Keratinocyte (primary cell): ENCODE results near the gene HPSE2. TPM values are rescaled to one million over a fixed set of nuclear protein-coding genes. Genes with fewer than 3 reads are reported as not detected.

Experiments used
- DNase-seq: peaks from one replicate; pipeline ENCODE4 v3.0.0-alpha.2; 2011; ENCODE audit warnings: low read depth, missing footprints, low spot score
- FAIRE-seq: peaks from 2 replicates; lab custom pipeline; 2011; peaks lifted over from hg19 to GRCh38; lab: Jason Lieb, UNC
- H2AFZ ChIP-seq: 2 replicates; pipeline ENCODE4 v1.6.0; 2012; ENCODE audit warnings: low read length, control low read depth, inconsistent platforms; ENCODE audit not compliant: control insufficient read depth
- H3K27ac ChIP-seq: 2 replicates; pipeline ENCODE4 v1.5.1; 2011; ENCODE audit warnings: low read length; ENCODE audit not compliant: control insufficient read depth, insufficient read depth
- H3K27me3 ChIP-seq: 3 replicates; pipeline ENCODE4 v1.6.0; 2011; ENCODE audit warnings: low read length; ENCODE audit not compliant: control insufficient read depth, insufficient read depth; ENCODE audit errors: extremely low read depth
- H3K36me3 ChIP-seq, 2 experiments: 2 replicates in 1 of 2; 3 replicates in 1 of 2; pipeline ENCODE4 v1.5.1; 2011; ENCODE audit warnings: low read length in 2 of 2, mild to moderate bottlenecking in 1 of 2; ENCODE audit not compliant: control insufficient read depth in 2 of 2, insufficient read depth in 2 of 2; ENCODE audit errors: extremely low read depth in 1 of 2
- H3K4me1 ChIP-seq: 3 replicates; pipeline ENCODE4 v1.5.1; 2011; ENCODE audit warnings: low read length; ENCODE audit not compliant: control insufficient read depth, insufficient read depth; ENCODE audit errors: extremely low read depth
- H3K4me2 ChIP-seq: 3 replicates; pipeline ENCODE4 v1.6.0; 2011; ENCODE audit warnings: low read depth, low read length; ENCODE audit not compliant: control insufficient read depth, insufficient read depth; ENCODE audit errors: extremely low read depth
- H3K4me3 ChIP-seq, 3 experiments: fragments of 200-600 bp in 1 of 3; sonication (generic) in 1 of 3; 2 replicates in 2 of 3; 3 replicates in 1 of 3; pipeline ENCODE4 v1.5.1; 2011 to 2016; ENCODE audit warnings: low read length in 3 of 3, mild to moderate bottlenecking in 3 of 3, control low read depth in 2 of 3, inconsistent platforms in 1 of 3, low read depth in 1 of 3, mixed read lengths in 1 of 3, mixed run types in 1 of 3, moderate library complexity in 1 of 3; ENCODE audit not compliant: control insufficient read depth in 2 of 3, insufficient read depth in 2 of 3; ENCODE audit errors: extremely low read depth in 1 of 3
- H3K79me2 ChIP-seq: 2 replicates; pipeline ENCODE4 v1.6.0; 2012; ENCODE audit warnings: low read length; ENCODE audit not compliant: control insufficient read depth, insufficient read depth
- H3K9ac ChIP-seq: 3 replicates; pipeline ENCODE4 v1.6.0; 2011; ENCODE audit warnings: low read length; ENCODE audit not compliant: control insufficient read depth, insufficient read depth; ENCODE audit errors: extremely low read depth
- H3K9me1 ChIP-seq: 3 replicates; pipeline ENCODE4 v1.6.0; 2011; ENCODE audit warnings: low read length; ENCODE audit not compliant: control insufficient read depth, insufficient read depth; ENCODE audit errors: extremely low read depth
- H3K9me3 ChIP-seq: 2 replicates; pipeline ENCODE4 v1.5.1; 2012; ENCODE audit warnings: low read depth, low read length; ENCODE audit not compliant: control insufficient read depth
- H4K20me1 ChIP-seq: 3 replicates; pipeline ENCODE4 v1.6.0; 2011; ENCODE audit warnings: low read length; ENCODE audit not compliant: control insufficient read depth, insufficient read depth; ENCODE audit errors: extremely low read depth
- CTCF ChIP-seq, 3 experiments: IDR thresholded peaks in 1 of 3; conservative IDR thresholded peaks in 1 of 3; optimal IDR thresholded peaks in 1 of 3; 2 replicates in 2 of 3; 3 replicates in 1 of 3; pipeline versions ENCODE3 to v1.5.1; 2011; ENCODE audit warnings: low read length in 3 of 3, mild to moderate bottlenecking in 3 of 3, moderate library complexity in 2 of 3, control low read depth in 1 of 3, inconsistent platforms in 1 of 3; ENCODE audit not compliant: insufficient read depth in 2 of 3; ENCODE audit errors: extremely low read depth in 1 of 3
- EZH2 ChIP-seq: IDR thresholded peaks from one replicate; pipeline ENCODE4 v1.6.1; 2012; ENCODE audit warnings: inconsistent platforms, mild to moderate bottlenecking, low read length, moderate library complexity
- dilution Hi-C: fragments of 300-500 bp; cut with MboI; formaldehyde crosslinking; loops from one replicate; pipeline ENCODE4 v1.7.0; 2020; ENCODE audit warnings: low sequenced_read_pairs; ENCODE audit not compliant: extremely low pct_ligation_motif_present
- polyA plus RNA-seq, 5 experiments: library from polyadenylated mRNA; depleted of rRNA in 3 of 5; stranded (reverse) in 3 of 5; stranded (forward) in 1 of 5; unstranded in 1 of 5; fragments of >200 nt; gene quantifications; 1 replicate in 1 of 5; 2 replicates in 3 of 5; 3 replicates in 1 of 5; pipeline versions ENCODE4 v1.2.1 to v1.2.3, GENCODE V29; 2011 to 2012; ENCODE audit warnings: missing spikeins in 2 of 5, low read depth in 1 of 5, low replicate concordance in 1 of 5

The HPSE2 gene
- polyA plus RNA-seq, 1 donor (not counting 4 experiments of a cell fraction or from before 2014, with no cell fraction given), result 0.01 TPM

- H3K9me1 ChIP-seq, result no peaks in the 10 kb centered on the region
- no peak for DNase-seq
- H2AFZ ChIP-seq, result no peak overlapping the region
- H3K27ac ChIP-seq, result no peak overlapping the region
- no peak overlapping the region for H3K4me2 ChIP-seq
- dilution Hi-C loops, result no loop called here
- H4K20me1 ChIP-seq, result no peaks in the 10 kb centered on the region
- no peaks in the 10 kb centered on the region for H3K9me3 ChIP-seq
- no peak overlapping the region for H3K4me3 ChIP-seq
- H3K9ac ChIP-seq, result no peak overlapping the region
- no peak for FAIRE-seq
- no peaks in the 10 kb centered on the region for H3K27me3 ChIP-seq
- TF ChIP-seq CTCF (optimal IDR thresholded peaks at IDR 0.05 in 1 of 3, IDR thresholded peaks at IDR 0.05 in 1 of 3, conservative IDR thresholded peaks at IDR 0.05 in 1 of 3; ENCODE audit: extremely low read depth in 1 of 3, insufficient read depth in 2 of 3, low read length in 3 of 3) (no peak), EZH2 (no peak)
- H3K4me1 ChIP-seq, result no peaks in the 10 kb centered on the region
- H3K36me3 ChIP-seq, result peaks cover 12 to 29% of the 10 kb centered on the region in 2 experiments
- no peaks in the 10 kb centered on the region for H3K79me2 ChIP-seq
Measured at GRCh38 chr10:98435178-98435577, 800.5 kb downstream of the HPSE2 start.

- dilution Hi-C loops, result no loop called here
- Histone ChIP-seq H3K27me3 (no peaks in the 10 kb centered on the region), H2AFZ (no peak overlapping the region), H3K9me3 (no peaks in the 10 kb centered on the region), H3K36me3 (peaks cover 15 to 38% of the 10 kb centered on the region in 2 experiments), H3K27ac (no peak overlapping the region), H4K20me1 (no peaks in the 10 kb centered on the region), H3K4me1 (no peaks in the 10 kb centered on the region), H3K4me2 (no peak overlapping the region), H3K9me1 (no peaks in the 10 kb centered on the region), H3K9ac (no peak overlapping the region), H3K4me3 (no peak overlapping the region), H3K79me2 (no peaks in the 10 kb centered on the region)
- DNase-seq (no peak), FAIRE-seq (no peak)
- TF ChIP-seq EZH2, result no peak
- no peak for TF ChIP-seq CTCF (optimal IDR thresholded peaks at IDR 0.05 in 1 of 3, IDR thresholded peaks at IDR 0.05 in 1 of 3, conservative IDR thresholded peaks at IDR 0.05 in 1 of 3; ENCODE audit: extremely low read depth in 1 of 3, insufficient read depth in 2 of 3, low read length in 3 of 3)
Measured at GRCh38 chr10:98433881-98434732, 801.5 kb downstream of the HPSE2 start.
